B cell (primary cell): ENCODE data around the gene MATR3. TPM values are rescaled to one million over a fixed set of nuclear protein-coding genes. Genes with fewer than 3 reads are reported as not detected.
A peak's percentile ranks its signal among the peaks of the same experiment; 100 is the strongest.

Experiments
- ATAC-seq: fragments of 200-7000 bp; cut with Tn5 transposase; one replicate; pipeline ENCODE4 v1.10.0; 2021; ENCODE audit warnings: low read depth, mild to moderate bottlenecking, moderate number of reproducible peaks, moderate library complexity
- CTCF ChIA-PET: fragments of 350-600 bp; sonication (Branson Sonifier 250); formaldehyde crosslinking; loops from one replicate; lab custom pipeline; 2021; ENCODE audit warnings: antibody characterized with exemption, inconsistent platforms; lab: Charles Lee
- POLR2A ChIA-PET: fragments of 350-600 bp; sonication (Branson Sonifier 250); formaldehyde crosslinking; loops from one replicate; lab custom pipeline; 2021; ENCODE audit warnings: antibody characterized with exemption; lab: Charles Lee
- DNase-seq: peaks from one replicate; pipeline ENCODE4 v3.0.0; 2013
- H2AFZ ChIP-seq: 2 replicates; pipeline ENCODE4 v1.6.1; 2012; ENCODE audit warnings: mild to moderate bottlenecking, low read depth, low read length; ENCODE audit not compliant: insufficient read depth, poor library complexity, severe bottlenecking
- H3K27ac ChIP-seq, 2 donors: 1 replicate in 1 of 2; 2 replicates in 1 of 2; pipeline ENCODE4 v1.5.1; 2012 to 2013; ENCODE audit warnings: low read length in 2 of 2, mild to moderate bottlenecking in 2 of 2, moderate library complexity in 1 of 2
- H3K27me3 ChIP-seq, 4 experiments: fragments of 200-600 bp in 1 of 4; sonication (generic) in 1 of 4; replicated peaks in 1 of 4; 1 replicate in 2 of 4; 2 replicates in 2 of 4; pipeline versions ENCODE4 v1.6.1 to v1.7.0; 2013 to 2016; ENCODE audit warnings: low read length in 3 of 4, mild to moderate bottlenecking in 2 of 4, mixed read lengths in 1 of 4, moderate library complexity in 1 of 4; ENCODE audit not compliant: insufficient read depth in 4 of 4, control insufficient read depth in 3 of 4; ENCODE audit errors: control extremely low read depth in 1 of 4
- H3K36me3 ChIP-seq, 2 experiments: replicated peaks in 1 of 2; 1 replicate in 1 of 2; 2 replicates in 1 of 2; pipeline versions ENCODE4 v1.6.1 to v1.7.1; 2013; ENCODE audit warnings: low read length in 1 of 2; ENCODE audit not compliant: insufficient read depth in 2 of 2, control insufficient read depth in 1 of 2; ENCODE audit errors: control extremely low read depth in 1 of 2, extremely low read depth in 1 of 2
- H3K4me1 ChIP-seq, 2 donors: fragments of 200-600 bp in 1 of 2; sonication (generic) in 1 of 2; 1 replicate in 1 of 2; 2 replicates in 1 of 2; pipeline versions ENCODE4 v1.5.1 to v1.6.1; 2013 to 2017; ENCODE audit warnings: low read length in 2 of 2; ENCODE audit not compliant: control insufficient read depth in 2 of 2, insufficient read depth in 2 of 2
- H3K4me2 ChIP-seq: replicated peaks from 2 replicates; pipeline ENCODE3; 2012; ENCODE audit warnings: mild to moderate bottlenecking, low read depth, low read length; ENCODE audit not compliant: poor library complexity, severe bottlenecking
- H3K4me3 ChIP-seq, 5 experiments: fragments of 200-600 bp in 1 of 5; sonication (generic) in 1 of 5; 1 replicate in 3 of 5; 2 replicates in 2 of 5; pipeline versions ENCODE4 v1.5.1 to v1.7.0; 2011 to 2016; ENCODE audit warnings: low read length in 4 of 5, mild to moderate bottlenecking in 4 of 5, low read depth in 2 of 5, control low read depth in 1 of 5, moderate library complexity in 1 of 5; ENCODE audit not compliant: insufficient read depth in 1 of 5; ENCODE audit errors: control extremely low read depth in 1 of 5, extremely low read depth in 1 of 5
- H3K79me2 ChIP-seq: fragments of 200-600 bp; sonication (generic); one replicate; pipeline ENCODE4 v1.6.0; 2016; ENCODE audit warnings: low read length; ENCODE audit not compliant: control insufficient read depth, insufficient read depth
- H3K9ac ChIP-seq: fragments of 200-600 bp; sonication (generic); 2 replicates; pipeline ENCODE4 v1.6.1; 2017; ENCODE audit warnings: mild to moderate bottlenecking, low read length, moderate library complexity
- H3K9me3 ChIP-seq, 3 donors: one replicate each; pipeline versions ENCODE4 v1.6.1 to v1.7.1; 2013; ENCODE audit warnings: low read length in 2 of 3; ENCODE audit not compliant: control insufficient read depth in 2 of 3, insufficient read depth in 1 of 3; ENCODE audit errors: control extremely low read depth in 1 of 3
- H4K20me1 ChIP-seq: 2 replicates; pipeline ENCODE4 v1.6.0; 2012; ENCODE audit warnings: mild to moderate bottlenecking, low read length; ENCODE audit not compliant: insufficient read depth, control insufficient read depth, poor library complexity, severe bottlenecking
- H3K27ac Mint-ChIP-seq: one replicate; pipeline ENCODE4 v1.8.0; 2021; ENCODE audit warnings: mixed read lengths
- H3K27me3 Mint-ChIP-seq: one replicate; pipeline ENCODE4 v1.8.0; 2021; ENCODE audit warnings: mixed read lengths
- H3K4me1 Mint-ChIP-seq: one replicate; pipeline ENCODE4 v1.8.0; 2021; ENCODE audit warnings: mixed read lengths
- H3K4me3 Mint-ChIP-seq: one replicate; pipeline ENCODE4 v1.8.0; 2021; ENCODE audit warnings: mixed read lengths
- H3K9me3 Mint-ChIP-seq: one replicate; pipeline ENCODE4 v1.8.0; 2022; ENCODE audit warnings: mixed read lengths; ENCODE audit not compliant: insufficient read depth
- EZH2 ChIP-seq: IDR thresholded peaks from 2 replicates; pipeline ENCODE4 v1.6.1; 2012; ENCODE audit warnings: borderline replicate concordance, low read depth, mild to moderate bottlenecking, moderate library complexity, low read length; ENCODE audit not compliant: insufficient read depth, poor library complexity, severe bottlenecking
- WGBS: methylation state at CpG from one replicate; pipeline ENCODE4 v1.1.5; 2013; ENCODE audit warnings: missing lambda C conversion rate; ENCODE audit not compliant: insufficient coverage; 5-methylcytosine and 5-hydroxymethylcytosine counted together
- intact Hi-C: fragments of 100-400 bp; cut with micrococcal nuclease; formaldehyde crosslinking; loops from one replicate; pipeline ENCODE4 v1.10.0; 2022
- polyA plus RNA-seq: library from polyadenylated mRNA; depleted of rRNA; stranded (reverse); fragments of >200 nt; gene quantifications from 2 replicates; pipeline ENCODE4 v1.2.3, GENCODE V29; 2012
- total RNA-seq, 2 donors: library from RNA; stranded (reverse); fragments of 120-200 nt in 1 of 2; gene quantifications; 1 replicate in 1 of 2; 2 replicates in 1 of 2; pipeline versions ENCODE4 v1.2.3 to v1.2.4, GENCODE V29; 2013 to 2022
- TF ChIP-seq, protein P1 (sequence below): fragments of 200-600 bp; IDR thresholded peaks from one replicate; pipeline ENCODE4 v1.8.0; 2022; ENCODE audit warnings: antibody characterized with exemption, mild to moderate bottlenecking

MATR3 gene
- total and polyA plus RNA-seq, 2 donors (not counting 1 experiment from before 2014, with no cell fraction given), result 76.7 to 243 TPM

DNA sequence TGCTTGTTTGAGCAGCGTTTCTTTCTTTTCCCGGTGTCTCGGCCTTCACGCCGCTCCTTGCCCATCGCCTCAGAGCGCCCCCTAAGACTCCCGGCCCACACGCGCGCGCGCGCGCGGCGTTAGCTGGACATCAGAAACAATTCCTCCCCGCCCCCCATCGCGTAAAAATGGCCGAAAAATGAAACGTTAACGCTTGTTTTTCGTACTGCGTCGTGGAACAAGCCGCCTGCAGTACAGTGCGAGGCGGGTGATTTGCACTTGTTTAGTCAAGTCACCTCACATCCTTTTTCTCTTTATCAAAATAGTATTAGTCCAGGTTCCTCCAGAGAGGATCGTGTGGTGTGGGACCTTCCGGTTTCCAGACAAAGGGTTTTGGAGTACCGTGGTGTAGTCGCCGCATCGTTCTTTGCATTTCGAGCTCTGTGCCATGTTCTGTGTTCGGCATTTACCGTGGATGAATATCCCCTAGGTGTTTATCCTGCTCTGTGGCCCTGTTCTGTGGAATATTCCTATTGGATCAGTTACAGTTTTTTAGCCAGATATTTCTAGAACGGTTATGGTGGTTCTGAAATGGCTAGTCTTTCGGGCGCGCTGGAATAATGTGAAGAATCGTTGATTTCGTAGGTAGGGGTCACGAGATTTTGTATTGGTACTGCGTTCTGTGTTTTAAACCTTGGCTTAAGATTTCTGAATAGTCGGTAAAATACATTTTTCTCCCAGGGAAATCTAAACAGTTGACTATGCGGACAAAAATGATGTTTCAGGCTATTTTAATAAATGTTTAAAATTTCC is 1.0 kb downstream of the MATR3 start:
- POLR2A ChIA-PET, result interaction anchor here (0.6 to 2.8 kb wide), 15 partner anchors 9 to 415 kb away, joined by 3 to 34 read pairs (median 4); partner anchors contain the start of genes DNAJC18, MZB1, PAIP2 and SIL1
- peaks cover 51% of the 10 kb centered on the region for H4K20me1 ChIP-seq
- peaks cover 52% of the 10 kb centered on the region for H3K4me1 Mint-ChIP-seq

More for the DNA sequence above, 1.0 kb downstream of the MATR3 start:
- ATAC-seq (peak; percentile 20), DNase-seq (peak; percentile 77)
- Histone ChIP-seq H3K4me1 (peaks cover 42 to 47% of the 10 kb centered on the region in 2 donors), H3K4me3 (peak overlapping the region; percentile 81 to 97 (median 87)), H3K9ac (peak overlapping the region; percentile 99), H3K27me3 (no peaks in the 10 kb centered on the region), H2AFZ (peak overlapping the region; percentile 88), H3K9me3 (no peaks in the 10 kb centered on the region), H3K27ac (peak overlapping the region; percentile 94 to 99), H3K79me2 (peaks cover 77% of the 10 kb centered on the region), H3K4me2 (peak overlapping the region; percentile 98), H3K36me3 (no peaks in the 10 kb centered on the region)
- intact Hi-C loops, result loop anchor here (1.0 to 5.0 kb wide), 3 partner anchors 20 to 813 kb away; no protein-coding TSS in a partner anchor
- Mint-ChIP-seq H3K9me3 (no peaks in the 10 kb centered on the region), H3K27ac (peak overlapping the region; percentile 99), H3K4me3 (peak overlapping the region; percentile 98), H3K27me3 (no peaks in the 10 kb centered on the region)
- CTCF ChIA-PET, result interaction anchor here (0.5 to 2.5 kb wide), 12 partner anchors 9 to 744 kb away, joined by 3 to 12 read pairs (median 4); partner anchors contain the start of genes MZB1 and PAIP2
- WGBS, result under 1% methylated on average over 38 of the region's 48 CpGs
- TF ChIP-seq EZH2, result no peak
- TF ChIP-seq, protein P1, sequence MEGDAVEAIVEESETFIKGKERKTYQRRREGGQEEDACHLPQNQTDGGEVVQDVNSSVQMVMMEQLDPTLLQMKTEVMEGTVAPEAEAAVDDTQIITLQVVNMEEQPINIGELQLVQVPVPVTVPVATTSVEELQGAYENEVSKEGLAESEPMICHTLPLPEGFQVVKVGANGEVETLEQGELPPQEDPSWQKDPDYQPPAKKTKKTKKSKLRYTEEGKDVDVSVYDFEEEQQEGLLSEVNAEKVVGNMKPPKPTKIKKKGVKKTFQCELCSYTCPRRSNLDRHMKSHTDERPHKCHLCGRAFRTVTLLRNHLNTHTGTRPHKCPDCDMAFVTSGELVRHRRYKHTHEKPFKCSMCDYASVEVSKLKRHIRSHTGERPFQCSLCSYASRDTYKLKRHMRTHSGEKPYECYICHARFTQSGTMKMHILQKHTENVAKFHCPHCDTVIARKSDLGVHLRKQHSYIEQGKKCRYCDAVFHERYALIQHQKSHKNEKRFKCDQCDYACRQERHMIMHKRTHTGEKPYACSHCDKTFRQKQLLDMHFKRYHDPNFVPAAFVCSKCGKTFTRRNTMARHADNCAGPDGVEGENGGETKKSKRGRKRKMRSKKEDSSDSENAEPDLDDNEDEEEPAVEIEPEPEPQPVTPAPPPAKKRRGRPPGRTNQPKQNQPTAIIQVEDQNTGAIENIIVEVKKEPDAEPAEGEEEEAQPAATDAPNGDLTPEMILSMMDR, result no peak
